Measurements from ENCODE around the gene MCMBP. TPM values are rescaled to one million over a fixed set of nuclear protein-coding genes. Genes with fewer than 3 reads are reported as not detected.
A peak's percentile ranks its signal among the peaks of the same experiment; 100 is the strongest.
"Not testable (repeated sequence)": the region's sequence is repeated elsewhere in the genome, so short reads cannot be mapped to it uniquely, and the experiment has no call there.

MCMBP gene
- total RNA-seq, 1 donor from 2014 or later, result 54.0 TPM

- DNase-seq (ENCODE audit: low read depth in 2 of 2), result not testable (repeated sequence)
Observed at GRCh38 chr10:119883901-119884611, 11.4 kb upstream of the MCMBP start.

- no peak for DNase-seq (ENCODE audit: low read depth in 2 of 2)
Observed at GRCh38 chr10:119878524-119878923, 5.9 kb upstream of the MCMBP start.

- DNase-seq (ENCODE audit: low read depth in 2 of 2), result peak; percentile 90 to 93
Observed at GRCh38 chr10:119872860-119873681, 428 bp upstream of the MCMBP start.

DNA sequence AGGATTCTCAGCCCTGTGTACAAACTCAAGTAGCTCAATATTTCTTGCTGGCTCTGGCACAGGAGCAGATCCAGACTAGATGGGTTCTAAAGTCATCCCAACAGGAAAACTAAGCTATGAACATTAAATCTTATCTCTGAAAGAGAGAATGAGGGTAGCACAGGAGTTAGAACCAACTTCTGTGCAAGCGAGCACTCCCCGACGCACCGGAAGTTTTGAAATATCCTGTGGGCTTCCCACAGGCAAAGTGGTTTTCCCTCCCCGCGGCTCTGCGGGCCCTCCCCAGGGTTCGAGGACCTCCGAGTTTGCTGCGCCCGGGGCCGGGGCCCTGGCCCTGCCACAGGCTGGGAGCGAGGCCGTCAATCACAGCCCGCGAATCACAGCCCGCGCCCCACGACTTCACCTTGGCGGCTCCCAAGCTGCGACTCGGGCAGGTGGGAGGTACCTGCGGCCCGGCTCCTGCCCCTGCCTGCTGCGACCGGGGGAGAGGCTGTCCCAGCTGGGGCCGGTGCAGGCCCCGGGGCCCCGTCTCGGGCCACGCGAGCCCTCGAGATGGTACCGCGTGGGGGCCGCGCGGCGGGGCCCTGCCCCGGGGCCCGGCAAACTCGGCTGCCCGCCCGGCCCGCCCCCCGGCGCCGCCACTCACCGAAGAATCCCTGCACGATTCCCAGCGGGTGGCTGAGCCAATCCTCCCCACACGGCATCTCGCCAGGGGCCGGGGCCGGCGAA lies 598 bp downstream of the MCMBP start:
- peak; percentile 52 to 60 for DNase-seq (ENCODE audit: low read depth in 2 of 2)

- not testable (repeated sequence) for DNase-seq (ENCODE audit: low read depth in 2 of 2)
Observed at GRCh38 chr10:119869398-119869797, 3.2 kb downstream of the MCMBP start.

- no peak for DNase-seq (ENCODE audit: low read depth in 2 of 2)
Observed at GRCh38 chr10:119867317-119867716, 5.3 kb downstream of the MCMBP start.

DNA sequence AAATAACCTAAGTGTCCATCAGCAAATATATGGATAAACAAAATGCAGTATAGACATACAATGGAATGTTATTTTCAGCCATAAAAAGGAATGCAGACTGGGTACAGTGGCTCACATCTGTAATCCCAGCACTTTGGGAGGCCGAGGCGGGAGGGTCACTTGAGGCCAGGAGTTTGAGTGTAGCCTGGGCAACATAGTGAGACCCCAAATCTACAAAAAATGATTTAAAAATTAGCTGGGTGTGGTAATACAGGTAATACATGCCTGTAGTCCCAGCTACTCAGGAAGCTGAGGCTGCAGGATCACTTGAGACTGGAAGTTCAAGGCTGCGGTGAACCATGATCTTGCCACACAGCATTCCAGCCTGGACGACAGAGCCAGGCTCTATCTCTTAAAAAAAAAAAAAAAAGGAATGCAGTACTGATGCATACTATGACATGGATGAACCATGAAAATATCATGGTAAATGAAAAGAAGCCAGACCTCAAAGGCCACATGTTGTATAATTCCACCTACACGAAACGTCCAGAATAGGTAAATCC lies 6.9 kb downstream of the MCMBP start:
- no peak for DNase-seq (ENCODE audit: low read depth in 2 of 2)

- no peak for DNase-seq (ENCODE audit: low read depth in 2 of 2)
Observed at GRCh38 chr10:119863951-119864565, 8.6 kb downstream of the MCMBP start.

- DNase-seq (ENCODE audit: low read depth in 2 of 2), result no peak
Observed at GRCh38 chr10:119862524-119862923, 10.1 kb downstream of the MCMBP start.

- no peak for DNase-seq (ENCODE audit: low read depth in 2 of 2)
Observed at GRCh38 chr10:119860866-119861607, 11.6 kb downstream of the MCMBP start.

DNA sequence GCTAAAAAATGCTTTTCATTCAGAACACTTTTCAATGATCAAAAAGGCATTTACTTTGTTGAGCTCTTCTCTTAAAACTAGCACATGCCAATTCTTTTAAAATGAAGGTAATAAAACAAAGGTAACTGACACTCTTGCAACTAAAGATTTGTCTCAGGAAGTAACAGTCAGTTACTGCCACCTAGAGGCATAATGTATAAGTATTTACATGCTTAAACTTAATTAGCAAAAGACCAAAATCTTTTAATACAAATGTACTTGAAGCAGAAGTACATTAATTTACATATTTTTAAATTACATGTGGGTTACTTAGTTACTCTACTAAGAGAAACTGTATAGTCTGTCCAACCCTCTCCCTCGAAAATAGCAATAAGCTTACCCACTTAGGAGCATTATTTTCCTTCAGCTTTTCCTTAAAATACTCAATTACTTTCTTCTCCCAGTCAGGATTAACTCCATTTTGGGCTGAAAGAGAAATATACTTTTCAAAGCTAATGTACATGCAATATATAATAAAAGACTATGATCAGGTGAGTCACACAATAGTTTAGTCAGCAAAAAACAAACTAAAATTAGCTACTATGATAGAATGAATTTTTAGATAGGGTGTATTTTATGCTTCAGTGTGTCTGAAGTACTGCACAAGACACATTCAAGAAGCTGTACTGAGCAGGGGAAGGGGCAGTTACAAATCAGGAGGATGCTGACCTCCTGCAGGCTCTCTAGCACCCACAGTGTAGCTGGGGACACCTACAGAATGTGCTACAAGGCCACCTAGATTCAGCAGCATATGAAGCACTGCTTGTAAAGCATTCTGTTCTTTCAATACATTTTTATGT lies 13.0 kb downstream of the MCMBP start:
- peak; percentile 74 for DNase-seq (ENCODE audit: low read depth in 2 of 2)

DNA sequence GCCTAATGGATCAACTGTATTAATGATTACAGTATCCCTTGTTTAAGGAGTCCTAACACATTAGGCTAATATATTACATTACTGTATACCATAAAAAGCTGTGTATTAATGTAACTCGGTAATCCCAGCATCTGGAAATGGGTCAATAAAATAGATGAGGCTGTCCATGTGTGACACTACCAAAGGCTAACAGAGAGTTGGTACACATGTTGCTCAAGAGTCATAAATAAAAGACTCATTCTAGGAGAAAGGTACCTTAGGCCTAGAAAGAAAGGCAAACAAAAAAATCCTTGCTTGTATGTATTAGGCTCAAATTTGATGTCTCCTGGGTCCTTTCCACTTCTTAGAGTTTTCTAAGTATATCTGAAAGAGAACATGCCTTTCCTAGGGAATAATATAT lies 14.6 kb downstream of the MCMBP start:
- DNase-seq (ENCODE audit: low read depth in 2 of 2), result no peak

DNA sequence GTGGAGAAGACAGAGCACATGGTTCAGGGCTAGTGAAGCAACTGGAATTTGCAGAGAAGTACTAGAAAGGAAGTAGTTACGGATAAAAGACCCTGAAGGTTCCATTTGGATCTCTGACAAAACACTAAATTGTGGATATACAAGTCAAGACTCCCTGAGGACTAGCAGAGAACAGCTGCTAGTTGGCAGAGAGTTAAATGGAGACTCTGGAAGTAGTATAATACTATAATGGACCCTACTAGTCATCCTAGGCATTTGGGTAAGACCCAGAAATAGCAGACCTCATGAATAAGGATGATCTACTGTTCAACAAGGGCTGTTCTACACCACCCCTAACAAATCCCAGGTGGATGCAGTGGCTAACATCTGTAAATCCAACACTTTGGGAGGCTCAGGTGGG lies 19.1 kb downstream of the MCMBP start:
- DNase-seq (ENCODE audit: low read depth in 2 of 2), result no peak

DNA sequence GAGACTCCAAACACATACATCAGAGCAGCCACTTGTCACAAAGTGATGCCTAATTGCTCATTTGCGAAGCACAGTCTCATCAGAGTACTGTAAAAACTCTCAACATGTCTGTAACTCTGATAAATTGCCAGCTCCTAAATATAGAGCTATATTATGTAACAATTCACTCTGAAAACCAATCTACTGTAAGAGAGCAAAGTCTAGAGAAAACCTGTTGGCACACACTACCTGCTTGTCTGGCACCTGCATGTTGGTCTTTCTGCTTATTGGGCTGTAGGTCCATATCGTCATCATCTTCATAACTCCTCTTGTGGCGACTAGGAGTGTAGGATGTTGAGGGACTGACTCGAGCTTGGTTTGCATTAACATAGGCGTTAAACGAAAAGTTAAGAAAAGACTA lies 19.8 kb downstream of the MCMBP start:
- no peak for DNase-seq (ENCODE audit: low read depth in 2 of 2)

DNA sequence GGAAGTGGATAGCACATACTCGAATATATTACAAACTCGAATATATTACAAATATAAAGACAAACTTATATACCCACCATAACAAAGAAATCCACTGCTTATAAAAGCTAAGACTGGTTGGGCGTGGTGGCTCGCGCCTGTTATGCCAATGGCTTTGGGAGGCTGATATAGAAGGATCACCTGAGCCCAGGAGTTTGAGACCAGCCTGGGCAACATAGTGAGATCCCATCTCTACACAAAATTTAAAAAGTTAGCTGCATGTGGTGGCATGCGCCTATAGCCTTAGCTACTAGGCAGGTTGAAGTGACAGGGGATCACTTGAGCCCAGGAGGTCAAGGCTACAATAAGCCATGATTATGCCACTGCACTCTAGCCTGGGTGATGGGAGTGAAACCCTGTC lies 20.4 kb downstream of the MCMBP start:
- DNase-seq (ENCODE audit: low read depth in 2 of 2), result no peak

- DNase-seq (ENCODE audit: low read depth in 2 of 2), result no peak
Observed at GRCh38 chr10:119849944-119850343, 22.7 kb downstream of the MCMBP start.

GRCh38 chr10:119849031-119849789 lies 23.4 kb downstream of the MCMBP start:
- DNase-seq (ENCODE audit: low read depth in 2 of 2), result peak in 1 of 2 donors; percentile 32

- DNase-seq (ENCODE audit: low read depth in 2 of 2), result no peak
Observed at GRCh38 chr10:119845656-119846055, 27.0 kb downstream of the MCMBP start.

- DNase-seq (ENCODE audit: low read depth in 2 of 2), result no peak
Observed at GRCh38 chr10:119834188-119834587, 38.5 kb downstream of the MCMBP start.
